Stimulated activated CD4-positive, alpha-beta T cell treated with anti-CD3 and anti-CD28 coated beads, Interleukin-15, amount 100 ng/mL, for 48 hours (primary cell): ENCODE results near the gene PGM1.

ENCODE experiments used
- DNase-seq, 2 donors: peaks; one replicate each; pipeline ENCODE4 v3.0.0-alpha.2; 2020; ENCODE audit warnings: low read depth in 2 of 2

Gene PGM1

DNA sequence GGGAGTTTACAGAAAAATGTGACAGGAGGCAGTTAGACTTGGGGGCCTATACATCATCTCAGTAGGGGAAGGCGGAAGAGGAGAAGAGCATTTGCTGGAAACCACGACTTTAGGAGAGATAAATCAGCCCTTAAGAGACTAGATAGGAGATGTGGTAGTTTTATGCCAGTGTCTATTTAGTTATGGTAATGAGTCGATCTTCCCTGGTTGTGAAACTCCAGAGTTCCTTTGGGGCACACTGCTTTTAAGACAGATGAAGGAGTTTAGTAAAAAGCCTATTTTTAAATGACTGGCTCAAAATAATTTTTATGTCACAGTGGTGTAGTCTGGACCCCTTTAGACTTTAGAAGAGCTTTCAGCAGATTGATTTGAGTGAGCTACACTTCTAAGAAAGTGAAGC lies 7.8 kb downstream of the PGM1 start:
- DNase-seq: no peak

DNA sequence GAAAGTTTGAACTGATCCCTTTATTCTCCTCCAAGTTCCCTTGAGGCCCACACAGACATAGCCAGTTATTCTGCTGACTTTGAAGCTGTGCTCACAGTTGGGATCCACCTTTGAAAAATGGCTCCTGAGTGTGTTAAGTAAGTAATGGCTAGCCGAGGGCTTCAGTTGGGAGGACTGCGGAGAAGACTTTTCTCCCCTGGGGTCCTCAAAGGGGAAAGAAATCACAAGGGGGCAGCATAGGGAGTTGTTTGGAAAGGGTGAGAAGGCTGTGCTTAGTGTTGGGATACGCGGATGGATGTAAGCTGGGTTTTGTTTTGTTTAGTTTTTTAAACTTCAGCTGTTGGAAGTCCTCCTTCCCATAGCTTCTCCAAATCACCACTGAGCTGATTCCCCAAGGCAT lies 8.3 kb downstream of the PGM1 start:
- DNase-seq: no peak

DNA sequence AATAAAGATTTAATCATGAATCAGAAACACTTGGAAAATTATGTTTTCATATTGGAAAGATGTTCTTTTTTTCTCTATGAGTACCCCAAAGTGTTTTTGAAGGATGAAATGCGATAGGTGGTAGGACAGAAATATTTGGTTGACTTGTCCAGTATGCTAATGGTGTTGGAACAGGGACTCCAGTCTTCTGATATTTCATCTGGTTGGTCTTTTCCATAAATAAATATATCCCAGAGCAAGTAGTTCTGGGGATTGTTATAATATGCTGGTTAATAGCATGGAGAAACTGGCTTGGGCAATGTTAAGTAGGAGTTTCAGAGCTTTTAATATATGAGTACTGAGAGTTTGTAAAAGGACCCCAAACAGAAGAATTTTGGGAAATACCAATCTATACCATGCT lies 8.7 kb downstream of the PGM1 start:
- DNase-seq: no peak

DNA sequence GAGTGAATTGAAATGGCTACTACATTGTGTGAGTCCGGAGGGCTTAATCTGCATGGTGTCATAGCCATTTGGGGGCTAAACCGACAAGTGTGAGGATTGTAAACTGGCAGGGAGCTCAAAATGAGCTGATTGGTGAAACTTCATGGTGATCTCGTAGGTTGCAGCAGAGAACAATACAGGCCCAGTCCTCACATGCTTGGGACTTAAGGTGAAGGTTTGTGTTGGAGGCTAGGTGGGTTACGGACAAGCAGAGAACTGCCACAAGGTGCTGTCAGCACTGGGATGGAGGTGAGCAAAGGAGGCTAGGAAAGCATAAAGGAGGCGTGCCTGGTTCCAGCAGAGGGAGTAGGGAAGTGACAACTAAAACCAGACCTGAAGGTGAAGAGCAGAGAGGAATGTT lies 9.4 kb downstream of the PGM1 start:
- no peak for DNase-seq

DNA sequence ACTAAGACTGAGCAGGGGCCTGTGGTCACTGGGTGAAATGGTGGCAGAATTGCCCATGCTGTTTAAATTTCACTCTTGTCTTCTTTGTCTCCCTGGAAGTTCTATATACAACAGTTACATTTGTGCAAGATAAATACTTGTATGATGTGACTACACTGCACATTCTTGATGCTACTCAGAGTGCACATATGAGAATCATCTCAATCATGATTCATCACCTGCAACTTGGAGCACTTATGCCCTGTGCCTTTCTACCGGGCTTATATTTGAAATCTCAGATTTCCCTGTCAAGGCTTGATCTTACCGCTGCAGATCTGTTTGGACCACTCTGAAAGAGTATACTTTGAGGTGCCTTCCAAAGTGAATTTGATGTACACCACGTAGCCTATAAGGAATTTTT lies 10.6 kb downstream of the PGM1 start:
- DNase-seq: no peak

DNA sequence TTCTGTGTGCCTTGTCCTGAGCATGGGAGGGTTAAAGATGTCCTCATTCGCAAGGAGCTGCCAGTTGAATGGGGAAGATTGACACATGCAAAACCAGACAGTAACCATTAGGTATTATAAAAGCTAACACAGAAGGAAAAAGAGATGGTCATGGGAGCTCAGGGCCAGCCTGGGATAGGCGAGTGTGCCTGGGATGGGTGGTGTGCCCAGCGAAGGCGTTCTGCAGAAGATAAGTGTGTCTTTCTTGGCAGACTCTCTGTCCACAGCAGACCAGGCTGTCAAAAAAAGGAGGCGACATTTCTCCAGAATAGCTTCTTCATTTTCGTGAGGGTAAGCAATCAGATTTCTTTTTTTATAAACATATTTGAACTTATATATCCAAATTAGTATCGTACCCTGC lies 14.1 kb downstream of the PGM1 start:
- DNase-seq: no peak

DNA sequence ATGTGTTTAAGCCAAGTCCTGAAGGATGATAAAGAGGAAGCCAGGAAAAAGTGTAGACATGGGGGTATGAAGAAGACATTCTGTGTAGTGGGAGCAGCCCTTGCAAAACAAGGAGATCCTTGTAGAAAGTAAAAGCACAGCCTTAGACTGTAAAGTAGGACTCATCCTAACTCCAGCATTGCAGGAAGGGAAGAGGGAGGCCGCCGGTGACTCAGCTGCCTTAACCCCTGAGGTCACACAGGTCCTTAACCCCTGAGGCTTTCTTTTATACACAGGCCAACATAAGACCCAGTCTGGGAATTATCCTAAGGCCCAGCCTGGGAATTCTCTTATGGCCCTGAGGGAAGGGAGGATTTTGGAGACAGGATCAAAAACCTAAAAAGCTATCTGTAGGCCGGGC lies 18.0 kb downstream of the PGM1 start:
- DNase-seq: no peak

DNA sequence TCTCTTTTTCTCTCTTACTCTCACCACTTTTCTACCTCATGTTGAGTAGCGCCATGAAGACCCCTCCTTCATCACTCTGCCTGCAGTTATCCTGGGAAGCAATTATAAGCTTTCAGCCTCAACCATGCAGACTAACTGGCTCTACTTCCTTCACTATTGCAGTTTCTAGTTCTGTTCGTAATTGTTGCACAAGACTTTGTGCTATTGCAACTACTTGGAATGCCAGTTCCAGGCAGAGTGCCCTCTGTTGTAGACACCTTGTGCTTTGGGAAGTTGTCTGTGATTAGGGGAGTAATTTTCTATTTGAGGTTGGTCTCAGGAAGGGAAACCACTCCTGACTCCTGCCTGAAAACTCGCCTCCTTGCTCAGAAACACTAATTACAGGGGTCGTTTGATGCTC lies 19.4 kb downstream of the PGM1 start:
- DNase-seq: no peak

DNA sequence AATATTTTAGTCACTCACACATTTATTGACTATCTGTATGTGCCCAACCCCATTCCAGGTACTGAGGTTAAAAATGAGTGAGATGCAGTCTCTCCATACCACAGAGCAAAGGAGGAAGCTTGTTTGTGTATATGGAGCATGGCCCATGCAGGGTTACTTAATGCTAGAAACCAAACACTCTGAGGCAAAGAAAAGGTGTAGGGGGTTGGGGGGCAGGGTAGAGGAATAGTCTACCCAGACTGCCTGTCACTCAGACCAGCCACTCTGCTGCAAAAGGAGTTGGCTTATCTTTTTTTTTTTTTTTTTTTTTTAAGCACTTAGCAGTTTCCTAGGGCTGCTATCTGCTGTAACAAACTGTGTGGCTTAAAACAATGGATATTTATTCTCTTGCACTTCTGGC lies 19.8 kb downstream of the PGM1 start:
- DNase-seq: no peak

DNA sequence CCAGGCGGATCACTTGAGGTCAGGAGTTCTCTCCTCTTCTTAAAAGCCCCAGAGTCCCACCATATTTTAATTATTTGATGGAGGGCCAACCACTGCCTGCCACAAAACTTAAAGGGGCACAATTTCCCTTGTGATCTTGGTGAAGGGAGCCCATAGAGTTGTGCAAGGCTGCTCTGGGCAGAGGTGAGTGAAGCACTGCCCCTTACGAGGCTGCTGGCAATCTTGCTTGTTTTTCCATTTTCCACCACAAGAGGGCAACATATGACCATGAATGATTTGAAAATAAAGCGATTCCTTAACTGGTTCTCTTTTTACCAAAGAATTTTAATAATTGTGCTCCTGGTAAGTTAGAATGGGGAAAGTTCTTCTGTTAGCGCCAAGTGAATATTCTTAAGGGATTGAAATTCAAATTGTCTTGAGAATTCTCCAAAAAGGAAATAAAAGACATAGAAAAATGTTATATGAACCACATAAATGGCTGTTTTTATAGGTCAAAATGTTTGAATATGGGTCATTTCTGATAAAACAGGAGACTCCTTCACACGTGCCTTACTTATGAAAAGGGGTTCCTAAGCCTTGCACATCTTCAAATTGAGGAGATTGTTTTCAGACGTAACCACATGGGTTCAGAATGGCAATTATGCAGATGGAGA lies 22.7 kb downstream of the PGM1 start:
- DNase-seq: peak; percentile 24 to 46

DNA sequence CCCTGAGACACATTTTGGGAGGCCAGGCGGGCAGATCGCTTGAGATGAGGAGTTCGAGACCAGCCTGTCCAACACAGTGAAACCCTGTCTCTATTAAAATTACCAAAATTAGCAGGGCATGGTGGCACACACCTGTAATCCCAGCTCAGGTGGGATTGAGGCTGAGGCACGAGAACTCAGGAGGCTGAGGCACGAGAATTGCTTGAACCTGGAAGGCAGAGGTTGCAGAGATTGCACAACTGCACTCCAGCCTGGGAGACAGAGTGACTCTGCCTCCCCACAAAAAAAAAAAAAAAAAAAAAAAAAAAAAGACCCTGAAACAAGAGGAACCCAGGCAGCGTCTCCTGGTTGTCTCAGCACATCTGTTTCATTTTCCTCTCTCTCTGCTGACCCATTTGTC lies 24.2 kb downstream of the PGM1 start:
- DNase-seq: no peak

DNA sequence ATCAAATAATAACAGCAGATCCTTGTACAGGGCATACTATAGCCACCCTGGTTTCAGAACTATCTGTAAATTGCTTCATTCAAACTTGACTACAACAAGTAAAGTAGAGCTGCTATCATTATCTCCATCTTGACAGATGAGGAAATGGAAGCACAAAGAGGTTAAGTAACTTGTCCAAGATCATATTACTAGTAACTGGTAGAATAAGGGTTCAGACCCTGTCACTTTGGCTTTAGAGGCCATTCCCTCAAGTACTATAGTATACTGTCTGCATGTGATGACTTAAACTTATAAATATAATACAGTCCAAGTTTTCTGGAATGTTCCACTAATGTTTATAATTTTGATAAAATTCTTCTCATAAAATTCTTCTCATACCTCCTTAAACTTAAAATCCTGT lies 24.8 kb downstream of the PGM1 start:
- DNase-seq: no peak

DNA sequence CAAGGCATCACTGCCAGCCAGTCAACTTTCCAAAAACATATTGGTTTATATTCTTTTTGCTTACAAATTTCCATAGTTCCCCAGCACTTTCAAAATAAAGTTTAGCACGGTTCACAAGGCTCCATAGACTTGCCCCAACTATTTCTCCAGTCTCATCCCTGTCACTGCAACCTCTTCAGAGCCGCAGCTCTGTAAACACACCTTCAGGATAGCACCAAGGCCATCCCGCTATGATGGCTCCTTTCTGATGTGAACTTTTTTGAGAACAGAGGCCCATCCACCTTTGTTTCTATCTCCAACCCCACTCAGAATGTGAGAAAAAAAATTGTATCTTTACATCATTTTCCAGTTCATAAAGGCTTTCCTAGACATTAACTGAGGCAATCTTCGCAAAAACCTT lies 26.3 kb downstream of the PGM1 start:
- DNase-seq: no peak

DNA sequence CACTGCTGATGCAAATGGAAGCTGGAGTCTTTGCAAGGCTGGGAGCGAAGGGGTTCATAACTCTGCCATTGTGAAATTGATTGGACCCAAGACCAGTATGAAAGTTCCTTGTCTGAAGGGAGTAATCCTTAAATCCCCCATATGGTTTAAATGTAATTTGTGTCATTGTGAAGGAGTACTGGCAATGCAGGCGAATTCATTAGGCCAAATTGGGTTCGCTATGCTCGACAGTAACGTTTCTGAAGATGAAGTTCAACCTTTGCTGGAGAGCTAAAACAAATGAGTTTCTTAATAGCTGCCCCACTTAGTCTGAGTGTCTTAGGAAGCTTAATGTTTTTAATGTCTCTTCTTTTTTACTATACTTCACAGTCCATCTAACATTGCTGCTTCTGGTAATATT lies 27.5 kb downstream of the PGM1 start:
- no peak for DNase-seq

DNA sequence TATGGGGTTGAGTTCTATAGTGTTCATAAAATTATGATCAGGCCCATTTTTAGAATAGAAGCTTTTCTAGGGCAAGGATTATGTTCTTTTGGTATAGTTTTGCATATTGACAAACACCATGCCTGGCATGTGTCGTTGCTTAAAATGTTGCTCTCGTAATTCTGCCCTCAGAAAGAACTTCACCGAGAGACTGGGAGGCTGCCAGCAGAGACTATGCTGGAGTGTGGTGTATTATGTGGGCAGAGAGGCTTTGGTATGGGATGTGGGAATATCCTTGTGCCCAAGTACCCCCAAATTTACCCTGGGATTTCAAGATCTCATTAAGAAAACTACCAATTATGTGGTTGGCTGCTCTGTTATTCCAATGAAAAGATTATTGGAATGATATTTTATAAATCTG lies 27.9 kb downstream of the PGM1 start:
- no peak for DNase-seq

DNA sequence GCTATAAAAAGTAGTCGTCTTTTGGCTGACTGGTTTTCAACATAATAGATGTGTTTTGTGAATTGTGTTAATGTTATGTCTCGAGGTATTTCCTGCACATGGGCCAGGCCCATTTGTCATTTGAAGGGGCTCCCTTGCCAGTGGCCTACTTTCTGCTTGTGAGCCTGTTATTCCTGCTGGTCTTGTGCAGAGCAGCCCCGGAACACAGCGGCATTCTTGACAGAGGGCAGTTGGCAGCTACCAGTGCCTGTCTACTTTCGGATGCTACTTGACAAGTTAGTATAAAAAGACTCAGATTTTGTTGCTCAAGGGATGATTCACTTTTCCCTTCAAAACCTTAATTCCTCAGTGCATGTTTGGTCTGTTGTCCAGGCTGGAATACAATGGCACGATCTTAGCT lies 28.5 kb downstream of the PGM1 start:
- DNase-seq: no peak

DNA sequence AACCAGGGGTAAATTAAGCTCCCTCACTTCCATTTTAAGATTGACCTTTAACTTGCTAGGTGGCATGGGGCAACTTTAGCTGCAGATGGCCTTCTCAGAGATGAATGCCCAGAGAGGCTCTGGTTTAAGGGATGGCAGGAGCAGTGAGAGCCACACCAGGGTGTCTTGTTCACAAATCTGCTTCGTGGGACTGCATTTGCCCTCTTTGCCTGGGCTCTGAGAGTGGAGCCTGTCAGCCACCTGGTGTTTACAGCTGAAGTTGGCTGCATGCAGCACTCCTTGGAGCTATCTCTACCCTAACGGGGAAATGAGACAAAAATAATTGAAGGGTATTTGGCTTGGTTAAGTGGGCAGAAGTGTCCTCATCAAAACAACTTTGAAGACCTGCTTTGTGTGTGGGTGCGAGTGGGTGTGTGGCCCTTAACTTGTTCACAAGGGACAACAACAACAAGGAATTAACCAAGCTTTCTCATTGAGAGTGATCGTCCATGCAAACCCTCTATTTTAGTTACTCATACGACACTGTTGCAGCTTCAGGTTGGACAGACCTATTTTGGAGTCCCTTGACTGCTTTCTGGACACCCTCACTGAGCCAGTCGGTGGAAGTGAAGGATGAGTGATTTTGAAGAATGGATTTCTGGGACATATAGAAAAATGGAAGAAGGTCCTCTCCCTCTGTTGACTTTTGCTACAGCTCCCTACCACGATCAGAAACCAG lies 29.8 kb downstream of the PGM1 start:
- DNase-seq: no peak

DNA sequence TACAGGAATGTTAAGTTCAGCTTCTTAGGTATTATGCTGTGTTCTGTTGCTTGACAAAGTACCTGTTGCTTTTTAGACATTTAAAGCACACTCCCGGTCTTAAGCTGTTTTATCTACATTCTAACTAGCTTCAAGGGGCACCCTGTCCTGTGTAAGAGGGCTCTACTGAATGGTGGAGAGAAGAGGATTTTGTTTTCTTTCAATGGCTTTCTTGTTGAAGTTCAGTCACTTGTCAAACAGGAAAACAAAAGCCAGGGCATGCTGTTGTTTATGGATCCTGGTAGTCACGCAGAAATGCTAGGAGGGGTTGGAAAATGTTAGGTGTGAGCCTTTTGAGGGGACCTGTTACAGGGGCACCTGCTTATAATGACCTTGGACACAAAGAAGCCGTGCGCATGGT lies 30.7 kb downstream of the PGM1 start:
- no peak for DNase-seq

DNA sequence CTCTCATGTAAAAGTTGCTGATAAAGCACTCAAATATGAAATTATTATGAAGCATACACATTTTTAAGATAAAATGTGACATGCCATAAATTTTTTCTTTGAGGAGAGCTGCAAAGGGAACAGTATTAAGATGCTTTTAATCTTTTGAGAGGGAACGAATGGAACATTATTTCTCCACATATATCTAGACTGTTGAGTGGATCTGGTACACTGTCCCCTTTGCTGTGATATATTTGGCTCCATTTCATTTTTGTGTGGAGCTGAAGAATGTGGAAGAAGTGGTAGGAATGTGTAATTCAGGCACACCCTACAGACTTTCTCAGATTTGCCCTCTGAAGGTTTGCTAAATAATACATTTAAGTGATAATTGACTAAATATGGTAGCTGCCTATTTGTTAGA lies 31.7 kb downstream of the PGM1 start:
- DNase-seq: no peak

DNA sequence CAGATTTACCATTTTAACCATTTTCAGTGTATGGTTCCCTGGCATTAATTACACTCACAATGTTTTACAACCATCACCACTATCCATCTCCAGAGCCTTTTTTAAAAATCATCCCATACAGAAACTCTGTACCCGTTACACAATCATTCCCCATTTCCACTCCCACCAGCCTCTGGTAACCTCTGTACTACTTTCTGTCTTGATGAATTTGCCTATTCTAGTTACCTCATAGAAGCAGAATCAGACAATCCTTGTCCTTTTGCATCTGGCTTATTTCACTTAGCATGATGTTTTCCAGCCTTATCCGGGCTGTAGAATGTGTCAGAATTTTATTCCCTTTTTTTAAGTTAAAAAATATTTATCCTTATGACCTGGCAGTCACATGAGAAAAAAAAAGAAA lies 33.0 kb downstream of the PGM1 start:
- DNase-seq: no peak

DNA sequence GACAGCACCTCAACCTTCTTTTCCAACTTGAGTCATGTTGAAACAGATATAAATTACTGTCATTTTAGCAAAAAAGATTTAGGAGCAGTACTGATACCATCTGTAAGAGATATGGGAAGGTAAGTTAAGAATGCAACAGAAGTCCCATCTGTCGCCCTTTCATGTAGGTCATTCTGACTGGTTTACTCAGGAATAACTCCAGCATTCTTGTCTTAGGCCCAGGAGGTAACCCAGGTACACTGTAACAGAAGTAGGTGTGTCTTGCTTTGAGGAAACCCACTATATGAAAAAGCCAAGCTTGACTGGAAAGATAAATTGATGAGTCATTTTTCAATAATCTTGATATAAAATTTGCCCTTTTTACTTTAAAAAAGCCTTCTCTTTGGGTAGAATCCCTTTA lies 35.4 kb downstream of the PGM1 start:
- no peak for DNase-seq

DNA sequence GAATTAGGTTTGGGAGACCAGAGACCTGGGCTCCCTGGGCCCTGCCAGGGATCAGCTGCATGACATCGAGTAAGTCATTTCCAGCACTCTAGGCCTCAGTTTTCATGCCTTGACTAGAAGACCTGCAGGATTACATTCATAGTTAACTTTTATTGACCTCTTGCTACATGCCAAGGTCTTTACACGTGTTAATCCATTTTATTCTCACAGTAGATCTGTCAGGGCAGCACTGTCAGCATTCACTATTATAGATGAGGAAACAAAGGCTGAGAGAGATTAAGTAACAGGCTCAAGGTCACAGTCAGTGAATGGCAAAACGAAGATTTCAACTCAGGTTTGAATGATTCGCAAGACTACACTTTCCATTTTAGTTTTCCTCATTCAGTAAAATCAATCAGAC lies 37.0 kb downstream of the PGM1 start:
- no peak for DNase-seq

DNA sequence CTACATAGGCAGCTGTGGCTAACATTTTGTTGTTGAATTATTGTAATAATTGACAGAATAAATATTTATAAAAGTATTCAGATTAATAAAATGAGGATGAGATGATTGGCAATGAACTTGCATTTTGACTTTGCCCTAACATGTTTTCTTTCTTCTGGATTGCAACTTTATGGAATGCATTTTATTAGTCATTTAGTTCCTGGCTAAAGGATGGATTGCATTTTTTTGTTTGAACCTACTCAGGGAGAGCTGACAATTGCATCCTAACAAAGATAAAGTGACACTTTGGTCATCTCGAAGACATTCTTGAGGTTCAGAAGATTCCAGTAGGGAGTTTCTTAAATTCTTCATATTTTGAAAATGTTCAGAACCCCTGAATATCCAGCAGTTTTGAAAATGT lies 37.5 kb downstream of the PGM1 start:
- DNase-seq: no peak

DNA sequence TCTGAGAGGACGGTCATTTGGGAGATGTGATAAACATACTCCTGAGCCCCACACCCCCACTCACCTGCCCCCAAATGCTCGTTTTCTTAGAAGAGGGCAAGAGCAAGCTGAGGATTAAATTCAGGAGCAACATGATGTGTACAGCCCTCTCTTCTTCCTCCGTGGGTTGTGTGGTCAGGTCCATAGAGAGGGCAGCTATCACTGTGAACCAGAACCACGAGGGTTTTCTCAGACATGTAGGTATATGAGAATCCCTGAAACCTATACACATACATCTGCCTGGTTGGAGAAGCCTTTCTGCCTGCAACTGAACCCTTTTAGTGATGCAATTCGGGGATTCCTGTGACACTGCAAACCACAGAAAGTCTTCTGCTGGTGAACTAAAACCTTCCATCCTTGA lies 38.9 kb downstream of the PGM1 start:
- DNase-seq: no peak
